ENCODE data around the gene CELF2.

DNA sequence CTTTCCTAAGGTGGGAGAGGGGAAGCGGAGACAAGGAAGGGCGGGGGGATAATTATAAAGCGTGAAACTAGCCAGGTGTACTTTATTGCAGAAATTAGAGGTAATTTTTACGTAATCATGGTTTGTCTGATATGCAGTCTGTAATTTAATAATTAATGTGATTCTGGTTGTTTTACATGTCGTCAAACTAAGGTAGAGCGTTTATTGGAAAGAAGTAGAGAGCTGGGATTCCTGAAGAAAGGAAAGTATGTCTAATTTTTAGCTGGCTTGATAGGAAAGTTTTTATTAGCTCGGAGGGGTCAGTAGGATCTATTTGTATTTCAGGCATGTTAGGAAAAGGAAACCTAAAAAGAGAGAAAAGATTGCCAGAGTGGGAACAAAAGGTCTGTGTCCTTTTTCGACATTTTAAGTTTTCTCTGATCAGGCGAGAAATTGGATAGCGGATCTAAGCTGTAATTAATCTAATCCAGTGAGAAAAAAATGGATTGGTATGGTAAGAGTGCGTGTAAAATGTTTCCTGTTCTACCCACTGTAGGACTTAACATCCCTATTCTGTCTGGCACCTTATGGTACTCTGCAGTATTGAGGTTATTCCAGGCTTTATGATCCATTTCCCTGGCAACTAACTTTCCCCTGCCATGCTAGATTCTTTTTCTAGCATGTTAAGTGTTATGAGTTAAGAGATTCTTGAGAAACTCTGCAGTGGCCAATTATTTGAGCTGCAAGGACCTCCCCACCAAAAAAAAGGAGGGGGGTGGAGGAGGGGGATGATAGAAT, 1.4 kb downstream of the CELF2 start:
- TF ChIP-seq, protein P1, sequence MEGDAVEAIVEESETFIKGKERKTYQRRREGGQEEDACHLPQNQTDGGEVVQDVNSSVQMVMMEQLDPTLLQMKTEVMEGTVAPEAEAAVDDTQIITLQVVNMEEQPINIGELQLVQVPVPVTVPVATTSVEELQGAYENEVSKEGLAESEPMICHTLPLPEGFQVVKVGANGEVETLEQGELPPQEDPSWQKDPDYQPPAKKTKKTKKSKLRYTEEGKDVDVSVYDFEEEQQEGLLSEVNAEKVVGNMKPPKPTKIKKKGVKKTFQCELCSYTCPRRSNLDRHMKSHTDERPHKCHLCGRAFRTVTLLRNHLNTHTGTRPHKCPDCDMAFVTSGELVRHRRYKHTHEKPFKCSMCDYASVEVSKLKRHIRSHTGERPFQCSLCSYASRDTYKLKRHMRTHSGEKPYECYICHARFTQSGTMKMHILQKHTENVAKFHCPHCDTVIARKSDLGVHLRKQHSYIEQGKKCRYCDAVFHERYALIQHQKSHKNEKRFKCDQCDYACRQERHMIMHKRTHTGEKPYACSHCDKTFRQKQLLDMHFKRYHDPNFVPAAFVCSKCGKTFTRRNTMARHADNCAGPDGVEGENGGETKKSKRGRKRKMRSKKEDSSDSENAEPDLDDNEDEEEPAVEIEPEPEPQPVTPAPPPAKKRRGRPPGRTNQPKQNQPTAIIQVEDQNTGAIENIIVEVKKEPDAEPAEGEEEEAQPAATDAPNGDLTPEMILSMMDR (conservative IDR thresholded peaks at IDR 0.05; ENCODE audit: low read depth, low read length), result no peak
- TF ChIP-seq CHD1 (IDR thresholded peaks at IDR 0.05; ENCODE audit: low read depth, low read length) (no peak), MAFK (IDR thresholded peaks at IDR 0.05; ENCODE audit: low read depth, low read length) (no peak), POLR2A (IDR thresholded peaks at IDR 0.05; ENCODE audit: low read depth, low read length) (no peak), RCOR1 (IDR thresholded peaks at IDR 0.05; ENCODE audit: insufficient replicate concordance, low read length) (no peak), CEBPB (IDR thresholded peaks at IDR 0.05; ENCODE audit: low read depth, low read length) (no peak)
